Breast epithelium (tissue), 3 donors: ENCODE data around the gene ACVR1B.

Source experiments
- POLR2A ChIP-seq: fragments of 450-650 bp; IDR thresholded peaks from one replicate; pipeline ENCODE4 v1.6.1; 2016; ENCODE audit warnings: antibody characterized with exemption, mild to moderate bottlenecking, moderate library complexity
- POLR2AphosphoS5 ChIP-seq, 3 donors: sonication (generic); formaldehyde crosslinking; IDR thresholded peaks; one replicate each; pipeline ENCODE4 v1.6.1; 2017; ENCODE audit warnings: antibody characterized with exemption in 3 of 3
- TF ChIP-seq, protein P1 (sequence below), 3 donors: fragments of 450-650 bp; IDR thresholded peaks; one replicate each; pipeline ENCODE4 v1.5.1; 2016 to 2017; ENCODE audit warnings: antibody characterized with exemption in 3 of 3, mild to moderate bottlenecking in 3 of 3, moderate library complexity in 3 of 3

DNA sequence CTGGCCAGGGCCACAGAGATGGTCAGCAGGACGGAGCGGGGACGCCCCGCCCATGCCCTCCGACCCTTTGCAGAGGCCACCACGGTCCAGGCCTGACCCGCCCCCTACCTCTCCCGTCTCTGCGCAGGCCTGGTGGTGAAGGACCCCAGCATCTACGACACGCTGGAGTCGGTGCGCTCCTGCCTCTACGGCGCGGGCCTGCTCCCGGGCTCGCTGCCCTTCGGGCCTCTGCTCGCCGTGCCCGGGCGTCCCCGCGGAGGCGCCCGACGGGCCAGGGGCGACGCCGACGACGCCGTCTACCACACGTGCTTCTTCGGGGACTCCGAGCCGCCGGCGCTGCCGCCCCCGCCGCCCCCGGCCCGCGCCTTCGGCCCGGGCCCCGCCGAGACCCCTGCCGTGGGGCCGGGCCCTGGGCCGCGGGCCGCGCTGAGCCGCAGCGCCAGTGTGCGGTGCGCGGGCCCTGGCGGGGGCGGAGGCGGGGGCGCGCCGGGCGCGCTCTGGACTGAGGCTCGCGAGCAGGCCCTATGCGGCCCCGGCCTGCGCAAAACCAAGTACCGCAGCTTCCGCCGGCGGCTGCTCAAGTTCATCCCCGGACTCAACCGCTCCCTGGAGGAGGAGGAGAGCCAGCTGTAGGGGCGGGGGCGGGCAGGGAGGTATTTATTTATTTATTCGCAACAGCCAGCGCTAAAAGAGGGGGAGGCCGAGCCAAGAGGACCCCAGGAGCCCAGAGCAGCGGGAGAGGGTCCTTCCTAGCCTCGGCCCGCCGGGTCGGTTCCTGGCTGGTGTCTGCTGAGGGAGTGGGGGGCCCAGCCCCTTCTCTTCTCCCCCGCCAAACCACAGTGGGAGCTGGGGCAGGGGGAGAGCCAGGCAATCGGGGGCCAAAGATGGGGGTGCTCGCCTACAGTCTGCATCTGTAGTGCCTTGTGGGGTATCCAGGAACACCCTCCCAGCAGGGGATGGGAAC, 63.4 kb downstream of the ACVR1B start:
- TF ChIP-seq POLR2AphosphoS5 (IDR thresholded peaks at IDR 0.05) (no peak), POLR2A (no peak)
- TF ChIP-seq, protein P1, sequence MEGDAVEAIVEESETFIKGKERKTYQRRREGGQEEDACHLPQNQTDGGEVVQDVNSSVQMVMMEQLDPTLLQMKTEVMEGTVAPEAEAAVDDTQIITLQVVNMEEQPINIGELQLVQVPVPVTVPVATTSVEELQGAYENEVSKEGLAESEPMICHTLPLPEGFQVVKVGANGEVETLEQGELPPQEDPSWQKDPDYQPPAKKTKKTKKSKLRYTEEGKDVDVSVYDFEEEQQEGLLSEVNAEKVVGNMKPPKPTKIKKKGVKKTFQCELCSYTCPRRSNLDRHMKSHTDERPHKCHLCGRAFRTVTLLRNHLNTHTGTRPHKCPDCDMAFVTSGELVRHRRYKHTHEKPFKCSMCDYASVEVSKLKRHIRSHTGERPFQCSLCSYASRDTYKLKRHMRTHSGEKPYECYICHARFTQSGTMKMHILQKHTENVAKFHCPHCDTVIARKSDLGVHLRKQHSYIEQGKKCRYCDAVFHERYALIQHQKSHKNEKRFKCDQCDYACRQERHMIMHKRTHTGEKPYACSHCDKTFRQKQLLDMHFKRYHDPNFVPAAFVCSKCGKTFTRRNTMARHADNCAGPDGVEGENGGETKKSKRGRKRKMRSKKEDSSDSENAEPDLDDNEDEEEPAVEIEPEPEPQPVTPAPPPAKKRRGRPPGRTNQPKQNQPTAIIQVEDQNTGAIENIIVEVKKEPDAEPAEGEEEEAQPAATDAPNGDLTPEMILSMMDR (IDR thresholded peaks at IDR 0.05) = no peak
